Testis (tissue), 3 donors: Measurements from ENCODE around the gene CA10. TPM values are rescaled to one million over a fixed set of nuclear protein-coding genes. Genes with fewer than 3 reads are reported as not detected.

Experiments used
- DNase-seq: peaks from one replicate; pipeline ENCODE4 v3.0.0-alpha.2; 2019
- H3K27ac ChIP-seq, 2 donors: fragments of 200-600 bp; sonication (generic); one replicate each; pipeline ENCODE4 v1.5.1; 2019
- H3K27me3 ChIP-seq: fragments of 200-600 bp; sonication (generic); one replicate; pipeline ENCODE4 v1.5.1; 2019
- H3K36me3 ChIP-seq: fragments of 200-600 bp; sonication (generic); one replicate; pipeline ENCODE4 v1.5.1; 2017; ENCODE audit warnings: low read depth; ENCODE audit errors: missing control alignments
- H3K4me1 ChIP-seq: fragments of 200-600 bp; sonication (generic); one replicate; pipeline ENCODE4 v1.5.1; 2019
- H3K4me3 ChIP-seq, 2 donors: fragments of 200-600 bp; sonication (generic); one replicate each; pipeline ENCODE4 v1.5.1; 2017 to 2019
- H3K9me3 ChIP-seq: fragments of 200-600 bp; sonication (generic); one replicate; pipeline ENCODE4 v1.5.1; 2017
- POLR2A ChIP-seq: fragments of 450-650 bp; IDR thresholded peaks from one replicate; pipeline ENCODE4 v1.6.1; 2017; ENCODE audit warnings: antibody characterized with exemption, mild to moderate bottlenecking, moderate library complexity
- WGBS, 2 donors: methylation state at CpG; one replicate each; pipeline ENCODE4 v1.1.5; 2018; 5-methylcytosine and 5-hydroxymethylcytosine counted together
- intact Hi-C: fragments of 100-400 bp; cut with DNase I; formaldehyde crosslinking; loops from one replicate; pipeline ENCODE4 v1.15.1; 2023; ENCODE audit warnings: low total_unique reads
- polyA plus RNA-seq: library from polyadenylated mRNA; stranded (reverse); fragments of 350-450 nt; fragmentation: Illumina TruSeq; extraction: RNeasy Lipid Tissue Mini Kit (QIAGEN cat#74804); gene quantifications from one replicate; pipeline ENCODE4 v1.2.3, GENCODE V29; 2014; ENCODE audit warnings: low read depth, low replicate concordance; ENCODE audit not compliant: insufficient read depth
- total RNA-seq, 2 donors: library from RNA; depleted of rRNA; stranded (reverse); fragments of >200 nt; gene quantifications; one replicate each; pipeline ENCODE4 v1.2.3, GENCODE V29; 2016
- TF ChIP-seq, protein P1 (sequence below), 3 experiments: fragments of 450-650 bp in 2 of 3; fragments of 200-600 bp in 1 of 3; sonication (generic) in 1 of 3; IDR thresholded peaks; one replicate each; pipeline ENCODE4 v1.5.1; 2016 to 2019; ENCODE audit warnings: antibody characterized with exemption in 3 of 3, mild to moderate bottlenecking in 2 of 3, moderate library complexity in 1 of 3

Gene CA10
- total and polyA plus RNA-seq, 3 donors from 2014 or later, result 5.0 to 30.7 (median 5.3) TPM

- Histone ChIP-seq H3K4me1 (no peaks in the 10 kb centered on the region), H3K4me3 (no peak overlapping the region), H3K36me3 (no peaks in the 10 kb centered on the region), H3K27ac (no peak overlapping the region), H3K9me3 (no peaks in the 10 kb centered on the region), H3K27me3 (no peaks in the 10 kb centered on the region)
- no peak for TF ChIP-seq POLR2A
- TF ChIP-seq, protein P1, sequence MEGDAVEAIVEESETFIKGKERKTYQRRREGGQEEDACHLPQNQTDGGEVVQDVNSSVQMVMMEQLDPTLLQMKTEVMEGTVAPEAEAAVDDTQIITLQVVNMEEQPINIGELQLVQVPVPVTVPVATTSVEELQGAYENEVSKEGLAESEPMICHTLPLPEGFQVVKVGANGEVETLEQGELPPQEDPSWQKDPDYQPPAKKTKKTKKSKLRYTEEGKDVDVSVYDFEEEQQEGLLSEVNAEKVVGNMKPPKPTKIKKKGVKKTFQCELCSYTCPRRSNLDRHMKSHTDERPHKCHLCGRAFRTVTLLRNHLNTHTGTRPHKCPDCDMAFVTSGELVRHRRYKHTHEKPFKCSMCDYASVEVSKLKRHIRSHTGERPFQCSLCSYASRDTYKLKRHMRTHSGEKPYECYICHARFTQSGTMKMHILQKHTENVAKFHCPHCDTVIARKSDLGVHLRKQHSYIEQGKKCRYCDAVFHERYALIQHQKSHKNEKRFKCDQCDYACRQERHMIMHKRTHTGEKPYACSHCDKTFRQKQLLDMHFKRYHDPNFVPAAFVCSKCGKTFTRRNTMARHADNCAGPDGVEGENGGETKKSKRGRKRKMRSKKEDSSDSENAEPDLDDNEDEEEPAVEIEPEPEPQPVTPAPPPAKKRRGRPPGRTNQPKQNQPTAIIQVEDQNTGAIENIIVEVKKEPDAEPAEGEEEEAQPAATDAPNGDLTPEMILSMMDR (IDR thresholded peaks at IDR 0.05), result no peak
- no peak for DNase-seq
- WGBS, 2 donors, result 56 to 66% methylated on average over 3 of the region's 3 CpGs
- intact Hi-C loops, result no loop called here
Measured at GRCh38 chr17:51947160-51947735, 211.3 kb downstream of the CA10 start.

- intact Hi-C loops, result no loop called here
- H3K9me3 ChIP-seq, result no peaks in the 10 kb centered on the region
- WGBS, 2 donors, result 84 to 89% methylated on average over 2 of the region's 2 CpGs
- no peaks in the 10 kb centered on the region for H3K36me3 ChIP-seq
- no peak overlapping the region for H3K4me3 ChIP-seq
- no peak for DNase-seq
- H3K27ac ChIP-seq, result no peak overlapping the region
- H3K27me3 ChIP-seq, result no peaks in the 10 kb centered on the region
- TF ChIP-seq, protein P1 (IDR thresholded peaks at IDR 0.05), result no peak
- TF ChIP-seq POLR2A, result no peak
- H3K4me1 ChIP-seq, result no peaks in the 10 kb centered on the region
Measured at GRCh38 chr17:51946311-51946710, 212.2 kb downstream of the CA10 start.

GRCh38 chr17:51941272-51941671 lies 217.2 kb downstream of the CA10 start:
- TF ChIP-seq POLR2A, result no peak
- TF ChIP-seq, protein P1 (IDR thresholded peaks at IDR 0.05), result no peak
- no peaks in the 10 kb centered on the region for H3K9me3 ChIP-seq
- H3K4me3 ChIP-seq, result no peak overlapping the region
- H3K4me1 ChIP-seq, result no peaks in the 10 kb centered on the region
- no peak overlapping the region for H3K27ac ChIP-seq
- H3K27me3 ChIP-seq, result no peaks in the 10 kb centered on the region
- DNase-seq, result no peak
- 69 to 76% methylated on average over 3 of the region's 3 CpGs for WGBS, 2 donors
- intact Hi-C loops, result no loop called here
- no peaks in the 10 kb centered on the region for H3K36me3 ChIP-seq

DNA sequence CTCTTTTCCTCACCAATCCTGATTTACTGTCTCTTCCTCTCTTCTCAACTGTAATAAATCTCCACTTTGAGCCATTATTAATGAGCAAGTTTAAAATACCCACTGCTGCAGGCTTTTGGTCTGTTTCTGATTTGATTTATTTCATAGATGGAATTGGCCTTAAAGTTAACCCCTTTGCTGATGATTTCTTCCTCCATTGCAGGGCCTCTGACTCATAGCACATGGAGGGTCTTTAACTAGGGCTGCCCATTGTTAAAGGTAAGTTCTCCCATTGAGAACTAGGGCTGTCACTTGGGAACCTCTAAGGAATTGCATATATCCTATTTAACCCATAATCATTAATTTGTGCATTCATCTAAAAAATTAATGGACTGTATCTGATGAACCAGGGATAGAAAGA lies 221.2 kb downstream of the CA10 start:
- Histone ChIP-seq H3K9me3 (no peaks in the 10 kb centered on the region), H3K27ac (no peak overlapping the region), H3K36me3 (no peaks in the 10 kb centered on the region), H3K4me1 (no peaks in the 10 kb centered on the region), H3K27me3 (no peaks in the 10 kb centered on the region), H3K4me3 (no peak overlapping the region)
- DNase-seq, result no peak
- intact Hi-C loops, result no loop called here
- TF ChIP-seq, protein P1 (IDR thresholded peaks at IDR 0.05), result no peak
- no peak for TF ChIP-seq POLR2A

DNA sequence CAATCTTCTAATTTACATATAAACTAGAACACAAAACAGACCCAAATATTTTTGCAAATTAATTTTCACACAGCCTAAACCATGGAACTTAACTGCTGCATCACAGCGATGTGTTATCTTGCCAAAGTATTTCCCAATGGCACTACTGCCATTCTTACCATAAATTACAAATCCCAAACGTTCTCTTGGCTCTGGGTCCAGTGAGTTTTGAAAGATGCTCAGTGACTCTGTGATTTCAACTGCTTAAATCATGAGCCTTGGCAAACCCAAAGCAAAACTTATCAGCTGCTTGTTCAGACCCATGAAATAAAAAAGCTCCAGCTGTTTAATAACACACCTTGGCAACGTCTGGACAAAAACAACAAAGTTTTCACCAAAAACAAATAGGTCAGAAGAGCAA lies 223.0 kb downstream of the CA10 start:
- Histone ChIP-seq H3K9me3 (no peaks in the 10 kb centered on the region), H3K4me1 (no peaks in the 10 kb centered on the region), H3K4me3 (no peak overlapping the region), H3K36me3 (no peaks in the 10 kb centered on the region), H3K27ac (no peak overlapping the region), H3K27me3 (no peaks in the 10 kb centered on the region)
- DNase-seq, result no peak
- intact Hi-C loops, result no loop called here
- 28 to 31% methylated on average over 3 of the region's 3 CpGs for WGBS, 2 donors
- no peak for TF ChIP-seq POLR2A
- TF ChIP-seq, protein P1 (IDR thresholded peaks at IDR 0.05), result no peak
